Kidney capillary endothelial cell (primary cell): ENCODE results near the gene F13B.
"Not testable (repeated sequence)": the region's sequence is repeated elsewhere in the genome, so short reads cannot be mapped to it uniquely, and the experiment has no call there.

Experiments
- DNase-seq: peaks from one replicate; pipeline ENCODE4 v3.0.0-alpha.2; 2018; ENCODE audit warnings: low spot score

F13B gene

GRCh38 chr1:197042676-197043341 lies 24.3 kb downstream of the F13B start:
- no peak for DNase-seq

GRCh38 chr1:197041486-197042353 lies 25.3 kb downstream of the F13B start:
- no peak for DNase-seq

- no peak for DNase-seq
These were observed 30.2 kb downstream of the F13B start for GRCh38 chr1:197036861-197037260.

GRCh38 chr1:197034631-197035339 lies 32.3 kb downstream of the F13B start:
- peak; percentile 45 for DNase-seq

GRCh38 chr1:197029749-197030148 lies 37.3 kb downstream of the F13B start:
- DNase-seq, result peak; percentile 64

GRCh38 chr1:197027359-197027758 lies 39.7 kb downstream of the F13B start:
- DNase-seq, result no peak

GRCh38 chr1:197024460-197024859 lies 42.6 kb downstream of the F13B start:
- no peak for DNase-seq

GRCh38 chr1:197021716-197022115 lies 45.3 kb downstream of the F13B start:
- DNase-seq, result no peak

GRCh38 chr1:197017558-197018146 lies 49.4 kb downstream of the F13B start:
- DNase-seq, result peak; percentile 85

GRCh38 chr1:197016751-197017150 lies 50.3 kb downstream of the F13B start:
- no peak for DNase-seq

- no peak for DNase-seq
These were observed 53.8 kb downstream of the F13B start for GRCh38 chr1:197013234-197013633.

GRCh38 chr1:197011614-197012013 lies 55.4 kb downstream of the F13B start:
- no peak for DNase-seq

- no peak for DNase-seq
These were observed 58.2 kb downstream of the F13B start for GRCh38 chr1:197008861-197009260.

- no peak for DNase-seq
These were observed 63.9 kb downstream of the F13B start for GRCh38 chr1:197003132-197003531.

- no peak for DNase-seq
These were observed 65.2 kb downstream of the F13B start for GRCh38 chr1:197001828-197002227.

- DNase-seq, result peak; percentile 11
These were observed 69.6 kb downstream of the F13B start for GRCh38 chr1:196997423-196997822.

GRCh38 chr1:196993916-196994315 lies 73.1 kb downstream of the F13B start:
- DNase-seq, result no peak

GRCh38 chr1:196991919-196992651 lies 75.0 kb downstream of the F13B start:
- not testable (repeated sequence) for DNase-seq
